ENCODE measurements around the gene TULP4. TPM values are rescaled to one million over a fixed set of nuclear protein-coding genes. Genes with fewer than 3 reads are reported as not detected.

The TULP4 gene
- total RNA-seq, 4 donors from 2014 or later: 77.4 to 364 (median 129) TPM

GRCh38 chr6:158506601-158507000 lies 194.3 kb downstream of the TULP4 start:
- Histone ChIP-seq H3K4me3 (no peak overlapping the region), H3K9me3 (no peaks in the 10 kb centered on the region), H3K27me3 (no peaks in the 10 kb centered on the region), H3K4me1 (no peaks in the 10 kb centered on the region), H3K27ac (no peak overlapping the region), H3K36me3 (no peaks in the 10 kb centered on the region)
- DNase-seq: no peak
- intact Hi-C loops (cut with DNase I; ENCODE audit: low total_unique reads): no loop called here
- TF ChIP-seq POLR2A (IDR thresholded peaks at IDR 0.05): no peak
- TF ChIP-seq CTCF (IDR thresholded peaks at IDR 0.05): no peak

GRCh38 chr6:158507174-158507573 lies 194.9 kb downstream of the TULP4 start:
- H3K4me1 ChIP-seq: no peaks in the 10 kb centered on the region

GRCh38 chr6:158508450-158508849 lies 196.2 kb downstream of the TULP4 start:
- Histone ChIP-seq H3K4me3 (no peak overlapping the region), H3K27ac (no peak overlapping the region), H3K4me1 (no peaks in the 10 kb centered on the region), H3K9me3 (no peaks in the 10 kb centered on the region), H3K27me3 (no peaks in the 10 kb centered on the region), H3K36me3 (no peaks in the 10 kb centered on the region)
- no peak for DNase-seq
- no peak for TF ChIP-seq CTCF (IDR thresholded peaks at IDR 0.05)
- no peak for TF ChIP-seq POLR2A (IDR thresholded peaks at IDR 0.05)
- intact Hi-C loops (cut with DNase I; ENCODE audit: low total_unique reads): no loop called here

More at GRCh38 chr6:158507174-158507573, 194.9 kb downstream of the TULP4 start:
- no peaks in the 10 kb centered on the region for H3K9me3 ChIP-seq
- H3K27ac ChIP-seq: no peak overlapping the region
- no peak for TF ChIP-seq CTCF (IDR thresholded peaks at IDR 0.05)
- no peak for TF ChIP-seq POLR2A (IDR thresholded peaks at IDR 0.05)
- H3K27me3 ChIP-seq: no peaks in the 10 kb centered on the region
- no peak overlapping the region for H3K4me3 ChIP-seq
- no peak for DNase-seq
- intact Hi-C loops (cut with DNase I; ENCODE audit: low total_unique reads): no loop called here
- no peaks in the 10 kb centered on the region for H3K36me3 ChIP-seq

- DNase-seq: no peak
- Histone ChIP-seq H3K4me1 (no peaks in the 10 kb centered on the region), H3K36me3 (no peaks in the 10 kb centered on the region), H3K27ac (no peak overlapping the region), H3K27me3 (no peaks in the 10 kb centered on the region), H3K4me3 (no peak overlapping the region), H3K9me3 (no peaks in the 10 kb centered on the region)
- no peak for TF ChIP-seq POLR2A (IDR thresholded peaks at IDR 0.05)
- no peak for TF ChIP-seq CTCF (IDR thresholded peaks at IDR 0.05)
- intact Hi-C loops (cut with DNase I; ENCODE audit: low total_unique reads): no loop called here
Measured at GRCh38 chr6:158509465-158509864, 197.2 kb downstream of the TULP4 start.

- DNase-seq: no peak
- TF ChIP-seq CTCF (IDR thresholded peaks at IDR 0.05): no peak
- no peak for TF ChIP-seq POLR2A (IDR thresholded peaks at IDR 0.05)
- intact Hi-C loops (cut with DNase I; ENCODE audit: low total_unique reads): no loop called here
Measured at GRCh38 chr6:158512809-158513208, 200.5 kb downstream of the TULP4 start.

More at GRCh38 chr6:158512809-158513208, 200.5 kb downstream of the TULP4 start:
- Histone ChIP-seq H3K27ac (no peak overlapping the region), H3K27me3 (no peaks in the 10 kb centered on the region), H3K36me3 (no peaks in the 10 kb centered on the region), H3K9me3 (no peaks in the 10 kb centered on the region), H3K4me1 (no peaks in the 10 kb centered on the region), H3K4me3 (no peak overlapping the region)

Data from uterus (tissue), 4 donors.